Measurements from ENCODE around the gene PPP6R3. TPM values are rescaled to one million over a fixed set of nuclear protein-coding genes. Genes with fewer than 3 reads are reported as not detected.

Gene PPP6R3
- total RNA-seq, 1 experiment from 2014 or later = 171 TPM

DNA sequence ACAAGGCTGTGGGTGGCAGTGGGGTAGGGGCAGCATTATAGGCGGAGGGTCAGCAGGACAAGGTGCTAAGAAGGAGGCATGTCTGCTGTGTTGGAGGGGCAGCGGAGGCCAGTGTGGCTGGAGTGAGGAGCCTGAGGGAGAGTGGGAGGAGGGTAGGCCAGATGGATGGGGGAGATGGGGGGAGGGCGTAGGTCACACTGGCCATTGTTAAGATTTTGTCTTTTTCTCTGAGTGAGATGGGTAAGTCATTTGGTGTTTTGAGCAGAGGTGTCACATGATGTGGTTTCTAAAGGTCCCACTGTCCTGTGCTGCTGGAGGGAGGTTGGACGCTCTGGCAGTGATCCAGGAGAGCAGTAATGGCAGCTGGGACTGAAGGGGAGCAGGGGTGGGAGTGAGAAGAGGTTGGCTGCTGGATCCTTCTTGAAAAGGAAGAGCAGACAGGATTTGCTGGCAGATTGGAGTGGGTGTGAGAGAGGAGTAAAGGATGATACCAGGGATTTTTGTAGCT lies 9.8 kb downstream of the PPP6R3 start:
- H3K9me3 ChIP-seq (ENCODE audit: low read length) = no peaks in the 10 kb centered on the region
- intact Hi-C loops (cut with micrococcal nuclease) = no loop called here
- DNase-seq (no peak), ATAC-seq (no peak)
- TF ChIP-seq, protein P1, sequence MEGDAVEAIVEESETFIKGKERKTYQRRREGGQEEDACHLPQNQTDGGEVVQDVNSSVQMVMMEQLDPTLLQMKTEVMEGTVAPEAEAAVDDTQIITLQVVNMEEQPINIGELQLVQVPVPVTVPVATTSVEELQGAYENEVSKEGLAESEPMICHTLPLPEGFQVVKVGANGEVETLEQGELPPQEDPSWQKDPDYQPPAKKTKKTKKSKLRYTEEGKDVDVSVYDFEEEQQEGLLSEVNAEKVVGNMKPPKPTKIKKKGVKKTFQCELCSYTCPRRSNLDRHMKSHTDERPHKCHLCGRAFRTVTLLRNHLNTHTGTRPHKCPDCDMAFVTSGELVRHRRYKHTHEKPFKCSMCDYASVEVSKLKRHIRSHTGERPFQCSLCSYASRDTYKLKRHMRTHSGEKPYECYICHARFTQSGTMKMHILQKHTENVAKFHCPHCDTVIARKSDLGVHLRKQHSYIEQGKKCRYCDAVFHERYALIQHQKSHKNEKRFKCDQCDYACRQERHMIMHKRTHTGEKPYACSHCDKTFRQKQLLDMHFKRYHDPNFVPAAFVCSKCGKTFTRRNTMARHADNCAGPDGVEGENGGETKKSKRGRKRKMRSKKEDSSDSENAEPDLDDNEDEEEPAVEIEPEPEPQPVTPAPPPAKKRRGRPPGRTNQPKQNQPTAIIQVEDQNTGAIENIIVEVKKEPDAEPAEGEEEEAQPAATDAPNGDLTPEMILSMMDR (conservative IDR thresholded peaks at IDR 0.05; ENCODE audit: low read depth, low read length) = no peak
- no peak for TF ChIP-seq EZH2 (IDR thresholded peaks at IDR 0.05; ENCODE audit: low read length, unreplicated experiment)
- no peak for TF ChIP-seq EZH2phosphoT487 (IDR thresholded peaks at IDR 0.05; ENCODE audit: borderline replicate concordance, low read length)
- H3F3A ChIP-seq (ENCODE audit: low read length, unreplicated experiment) = no peaks in the 10 kb centered on the region
- no peak overlapping the region for H3K4me3 ChIP-seq (ENCODE audit: low read length)
- ChIA-PET CTCF (no interaction called here), POLR2A (ENCODE audit: unreplicated experiment) (no interaction called here)
- no peak overlapping the region for H2AFZ ChIP-seq (ENCODE audit: low read length)
- peaks cover 98% of the 10 kb centered on the region for H3K79me2 ChIP-seq (ENCODE audit: low read length)
- BruUV-seq (replicated peaks) = no TSS peak
- H4K20me1 ChIP-seq (ENCODE audit: low read length) = peaks cover 86% of the 10 kb centered on the region
- no peak overlapping the region for H3K4me2 ChIP-seq (ENCODE audit: low read length)
- no peak overlapping the region for H3K27ac ChIP-seq (ENCODE audit: low read length)
- H3K27me3 ChIP-seq (ENCODE audit: low read length) = no peaks in the 10 kb centered on the region
- no peaks in the 10 kb centered on the region for H3K4me1 ChIP-seq (ENCODE audit: insufficient read depth, low read length)
- H3K36me3 ChIP-seq (ENCODE audit: low read depth, low read length) = peaks cover 30% of the 10 kb centered on the region
- no peaks in the 10 kb centered on the region for H3K9me2 ChIP-seq (replicated peaks; ENCODE audit: low read length)
- no peak overlapping the region for H3K9ac ChIP-seq (ENCODE audit: low read length)

DNA sequence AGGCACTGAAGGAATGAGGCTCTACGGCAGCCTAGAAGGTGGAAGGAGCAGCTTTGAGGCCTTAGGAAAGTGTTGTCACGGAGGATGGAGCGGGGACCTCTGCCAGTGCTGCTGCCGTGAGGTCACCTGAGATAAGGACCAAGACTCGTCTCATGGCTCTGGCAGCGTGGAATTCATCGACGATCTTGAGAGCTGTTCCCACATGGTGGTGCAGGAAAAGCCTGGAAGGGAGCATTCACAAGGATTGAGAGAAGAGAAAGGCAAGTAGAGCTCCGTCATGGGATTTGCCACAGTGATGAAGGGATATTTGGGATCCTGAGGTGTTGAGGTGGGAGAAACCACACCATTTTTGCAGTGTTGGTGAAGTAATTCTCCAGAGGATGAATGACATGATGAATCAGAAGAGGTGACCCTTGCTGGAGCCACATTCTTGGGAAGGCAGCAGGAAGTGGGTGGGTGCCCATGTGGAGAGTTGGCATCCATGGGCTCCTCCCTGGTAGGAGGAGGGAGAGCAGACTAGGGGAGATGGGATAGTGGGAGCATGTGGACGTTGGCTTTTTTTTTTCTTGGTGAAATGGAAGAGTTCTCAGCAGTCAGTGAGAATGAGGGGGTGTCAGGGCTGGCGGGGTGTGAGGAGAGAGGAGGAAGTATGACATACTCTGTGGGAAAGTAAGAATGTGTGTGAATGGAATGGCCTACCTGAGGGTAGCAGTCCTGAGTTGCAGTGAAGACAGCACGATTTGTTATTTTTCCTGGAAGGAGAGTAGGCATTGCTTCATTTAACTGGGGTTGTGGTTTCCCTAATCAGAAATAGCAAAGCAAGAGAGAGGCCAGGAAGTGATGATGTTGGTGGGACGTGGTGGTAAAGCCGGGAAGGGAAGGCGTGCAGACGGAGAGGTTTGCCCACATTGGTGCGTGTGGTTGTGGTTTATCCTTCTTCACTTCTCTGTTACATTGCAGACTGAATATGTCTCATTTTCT lies 11.1 kb downstream of the PPP6R3 start:
- DNase-seq (no peak), ATAC-seq (no peak; the same call in 1 of the 2 replicates)
- Histone ChIP-seq H3K4me1 (ENCODE audit: insufficient read depth, low read length) (no peaks in the 10 kb centered on the region), H3K9ac (ENCODE audit: low read length) (no peak overlapping the region), H3K9me2 (replicated peaks; ENCODE audit: low read length) (no peaks in the 10 kb centered on the region), H4K20me1 (ENCODE audit: low read length) (peaks cover 79% of the 10 kb centered on the region), H3K27me3 (ENCODE audit: low read length) (no peaks in the 10 kb centered on the region), H3K9me3 (ENCODE audit: low read length) (no peaks in the 10 kb centered on the region), H3K4me3 (ENCODE audit: low read length) (no peak overlapping the region), H3K27ac (ENCODE audit: low read length) (no peak overlapping the region), H3F3A (ENCODE audit: low read length, unreplicated experiment) (no peaks in the 10 kb centered on the region), H3K36me3 (ENCODE audit: low read depth, low read length) (peaks cover 24% of the 10 kb centered on the region), H3K79me2 (ENCODE audit: low read length) (peaks cover 88% of the 10 kb centered on the region), H3K4me2 (ENCODE audit: low read length) (no peak overlapping the region), H2AFZ (ENCODE audit: low read length) (no peak overlapping the region)
- POLR2A ChIA-PET (ENCODE audit: unreplicated experiment) = no interaction called here
- intact Hi-C loops (cut with micrococcal nuclease) = no loop called here
- TF ChIP-seq EZH2phosphoT487 (IDR thresholded peaks at IDR 0.05; ENCODE audit: borderline replicate concordance, low read length) (no peak), EZH2 (IDR thresholded peaks at IDR 0.05; ENCODE audit: low read length, unreplicated experiment) (no peak)
- TF ChIP-seq, protein P1 (conservative IDR thresholded peaks at IDR 0.05; ENCODE audit: low read depth, low read length) = no peak
- BruUV-seq (replicated peaks) = no TSS peak
- CTCF ChIA-PET = no interaction called here

DNA sequence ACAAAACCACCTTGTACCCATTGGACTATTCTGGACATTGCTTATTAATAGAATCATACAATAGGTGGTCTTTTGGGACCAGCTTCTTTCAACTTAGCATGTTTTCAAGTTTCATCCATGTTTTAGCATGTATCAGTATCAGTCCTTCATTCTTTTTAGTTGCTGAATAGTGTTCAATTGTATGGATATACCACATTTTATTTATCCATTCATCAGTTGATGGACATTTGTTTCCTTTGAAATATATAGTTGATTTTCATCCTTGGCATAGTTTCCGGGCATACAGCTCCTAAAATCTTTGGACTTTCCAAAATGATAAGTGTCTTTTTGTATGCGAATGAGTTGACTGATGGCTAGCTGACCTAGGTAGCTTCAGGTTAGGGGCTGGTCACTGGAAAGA lies 12.2 kb downstream of the PPP6R3 start:
- no peak for ATAC-seq
- peaks cover 24% of the 10 kb centered on the region for H3K36me3 ChIP-seq (ENCODE audit: low read depth, low read length)

More for the DNA sequence above, 12.2 kb downstream of the PPP6R3 start:
- Histone ChIP-seq H3F3A (ENCODE audit: low read length, unreplicated experiment) (no peaks in the 10 kb centered on the region), H3K4me2 (ENCODE audit: low read length) (no peak overlapping the region), H3K27me3 (ENCODE audit: low read length) (no peaks in the 10 kb centered on the region), H3K9ac (ENCODE audit: low read length) (no peak overlapping the region), H4K20me1 (ENCODE audit: low read length) (peaks cover 76% of the 10 kb centered on the region), H3K79me2 (ENCODE audit: low read length) (peaks cover 87% of the 10 kb centered on the region), H3K9me2 (replicated peaks; ENCODE audit: low read length) (no peaks in the 10 kb centered on the region), H3K4me1 (ENCODE audit: insufficient read depth, low read length) (no peaks in the 10 kb centered on the region), H2AFZ (ENCODE audit: low read length) (no peak overlapping the region), H3K9me3 (ENCODE audit: low read length) (no peaks in the 10 kb centered on the region), H3K4me3 (ENCODE audit: low read length) (no peak overlapping the region), H3K27ac (ENCODE audit: low read length) (no peak overlapping the region)
- TF ChIP-seq, protein P1 (conservative IDR thresholded peaks at IDR 0.05; ENCODE audit: low read depth, low read length) = no peak
- no peak for TF ChIP-seq EZH2phosphoT487 (IDR thresholded peaks at IDR 0.05; ENCODE audit: borderline replicate concordance, low read length)
- no peak for TF ChIP-seq EZH2 (IDR thresholded peaks at IDR 0.05; ENCODE audit: low read length, unreplicated experiment)
- no TSS peak for BruUV-seq (replicated peaks)
- ChIA-PET CTCF (no interaction called here), POLR2A (ENCODE audit: unreplicated experiment) (interaction anchor here (0.6 kb wide), 1 partner anchor 110 kb away, joined by 3 read pairs; no protein-coding TSS in a partner anchor)
- no peak for DNase-seq
- intact Hi-C loops (cut with micrococcal nuclease) = no loop called here

Measured in PC-3 (cell line).